Stomach (tissue), 4 donors: ENCODE data around the gene TP63.

Experiments used
- CTCF ChIP-seq, 7 experiments: fragments of 450-650 bp in 4 of 7; fragments of 200-600 bp in 3 of 7; sonication (generic) in 3 of 7; IDR thresholded peaks; one replicate each; pipeline ENCODE4 v1.5.1; 2016 to 2019; ENCODE audit warnings: antibody characterized with exemption in 7 of 7, control low read depth in 2 of 7, mild to moderate bottlenecking in 1 of 7
- EP300 ChIP-seq: sonication (generic); formaldehyde crosslinking; IDR thresholded peaks from one replicate; pipeline ENCODE4 v1.6.1; 2017; ENCODE audit warnings: antibody characterized with exemption
- POLR2A ChIP-seq, 4 donors: fragments of 450-650 bp; IDR thresholded peaks; one replicate each; pipeline ENCODE4 v1.6.1; 2016; ENCODE audit warnings: antibody characterized with exemption in 4 of 4, control low read depth in 2 of 4, mild to moderate bottlenecking in 1 of 4, moderate library complexity in 1 of 4
- POLR2AphosphoS5 ChIP-seq, 3 donors: sonication (generic); formaldehyde crosslinking; IDR thresholded peaks; one replicate each; pipeline ENCODE4 v1.6.1; 2016; ENCODE audit warnings: antibody characterized with exemption in 3 of 3

GRCh38 chr3:189708375-189708774 lies 77.2 kb downstream of the TP63 start:
- TF ChIP-seq POLR2A (IDR thresholded peaks at IDR 0.05) (no peak), CTCF (IDR thresholded peaks at IDR 0.05) (no peak), POLR2AphosphoS5 (IDR thresholded peaks at IDR 0.05) (no peak), EP300 (no peak)
